GM21526 (cell line): Measurements from ENCODE around the gene TMEM14C.
A peak's percentile ranks its signal among the peaks of the same experiment; 100 is the strongest.
"Not testable (repeated sequence)": the region's sequence is repeated elsewhere in the genome, so short reads cannot be mapped to it uniquely, and the experiment has no call there.

Experiments used
- ATAC-seq: cut with Tn5 transposase; IDR thresholded peaks from one replicate; pipeline ENCODE4 v1.9.1; 2021; ENCODE audit warnings: moderate library complexity; ENCODE audit not compliant: unreplicated experiment, low FRiP score

TMEM14C gene

DNA sequence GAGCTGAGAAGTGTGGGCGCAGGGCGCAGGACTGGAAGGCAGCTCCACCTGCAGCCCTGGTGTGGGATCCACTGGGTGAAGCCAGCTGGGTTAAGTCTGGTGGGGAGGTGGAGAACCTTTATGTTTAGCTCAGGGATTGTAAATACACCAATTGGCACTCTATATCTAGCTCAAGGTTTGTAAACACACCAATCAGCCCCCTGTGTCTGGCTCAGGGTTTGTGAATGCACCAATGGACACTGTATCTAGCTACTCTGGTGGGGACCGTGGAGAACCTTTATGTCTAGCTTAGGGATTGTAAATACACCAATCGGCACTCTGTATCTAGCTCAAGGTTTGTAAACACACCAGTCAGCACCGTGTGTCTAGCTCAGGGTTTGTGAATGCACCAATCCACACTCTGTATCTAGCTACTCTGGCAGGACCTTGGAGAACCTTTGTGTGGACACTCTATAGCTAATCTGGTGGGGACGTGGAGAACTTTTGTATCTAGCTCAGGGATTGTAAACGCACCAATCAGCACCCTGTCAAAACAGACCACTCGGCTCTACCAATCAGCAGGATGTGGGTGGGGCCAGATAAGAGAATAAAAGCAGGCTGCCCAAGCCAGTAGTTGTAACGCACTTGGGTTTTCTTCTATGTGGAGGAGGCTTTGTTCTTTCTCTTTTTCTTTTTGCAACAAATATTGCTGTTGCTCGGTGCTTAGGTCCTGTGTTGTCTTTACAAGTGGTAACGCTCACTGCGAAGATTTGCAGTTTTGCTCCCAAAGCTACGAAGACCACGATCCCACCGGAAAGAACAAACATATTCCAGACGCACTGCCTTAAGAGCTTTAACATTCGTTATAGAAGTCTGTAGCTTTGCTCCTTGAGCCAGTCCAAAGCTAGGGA lies 1.7 kb upstream of the TMEM14C start:
- not testable (repeated sequence) for ATAC-seq

DNA sequence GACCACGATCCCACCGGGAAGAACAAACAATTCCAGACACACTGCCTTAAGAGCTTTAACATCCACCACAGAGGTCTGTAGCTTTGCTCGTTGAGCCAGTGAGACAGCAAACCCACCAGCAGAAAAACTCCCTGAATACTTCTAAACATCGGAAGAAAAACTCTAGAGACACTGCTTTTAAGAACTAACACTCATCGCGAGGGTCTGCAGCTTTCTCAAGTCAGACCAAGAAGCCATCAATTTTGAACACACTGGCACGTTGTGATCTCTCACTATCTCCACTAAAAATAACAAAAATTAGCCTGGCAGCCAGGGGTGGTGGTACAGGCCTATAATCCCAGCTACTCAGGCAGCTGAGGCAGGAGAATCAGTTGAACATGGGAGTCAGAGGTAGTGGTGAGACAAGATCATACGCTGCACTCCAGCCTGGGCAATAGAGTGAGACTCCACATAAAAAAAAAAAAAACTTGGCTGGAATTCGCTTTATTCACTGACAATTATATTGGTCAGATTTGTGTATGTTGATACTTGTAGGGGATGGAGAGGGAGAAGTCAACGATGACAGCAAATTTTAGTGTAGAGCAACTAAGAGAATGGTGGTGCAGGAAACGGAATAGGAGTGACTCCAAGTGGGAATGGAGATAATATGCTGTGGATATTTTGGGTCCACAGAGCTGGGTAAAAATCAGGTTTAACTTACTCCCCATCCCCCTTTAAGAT lies 860 bp upstream of the TMEM14C start:
- no peak for ATAC-seq

DNA sequence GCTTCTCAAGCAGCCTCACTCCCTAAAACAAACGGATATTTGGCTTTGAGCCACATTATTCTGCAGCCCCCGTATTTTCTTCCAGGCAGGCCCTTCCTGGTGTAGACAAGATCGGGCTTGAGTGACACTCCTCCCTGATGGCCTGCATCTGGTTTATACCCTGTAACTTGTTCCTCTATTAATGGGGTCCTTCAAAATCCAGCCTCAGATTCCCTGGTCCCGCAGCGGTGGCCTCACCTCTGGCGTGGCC lies 375 bp upstream of the TMEM14C start:
- no peak for ATAC-seq

GRCh38 chr6:10723567-10723881 lies 654 bp downstream of the TMEM14C start:
- ATAC-seq, result no peak

DNA sequence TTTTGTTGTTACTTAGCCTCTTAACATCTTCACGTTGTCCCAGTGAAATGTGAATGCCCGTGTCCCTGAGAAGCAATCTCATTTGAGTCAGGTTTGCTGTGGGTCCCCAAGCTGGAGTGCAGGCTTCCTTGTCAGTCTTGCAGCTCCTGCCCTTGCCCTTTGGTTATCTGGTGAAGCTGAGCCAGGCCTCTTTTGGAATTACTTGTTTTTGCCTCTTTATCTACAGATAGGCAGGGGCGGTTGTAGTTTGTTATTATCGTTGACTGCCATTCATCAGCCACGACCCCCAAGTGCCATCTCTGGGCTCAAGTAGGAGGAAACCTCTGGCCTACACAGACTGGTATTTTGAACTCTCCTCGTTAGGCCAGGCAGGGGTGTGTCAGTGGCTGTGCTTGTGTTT lies 2.2 kb downstream of the TMEM14C start:
- no peak for ATAC-seq

DNA sequence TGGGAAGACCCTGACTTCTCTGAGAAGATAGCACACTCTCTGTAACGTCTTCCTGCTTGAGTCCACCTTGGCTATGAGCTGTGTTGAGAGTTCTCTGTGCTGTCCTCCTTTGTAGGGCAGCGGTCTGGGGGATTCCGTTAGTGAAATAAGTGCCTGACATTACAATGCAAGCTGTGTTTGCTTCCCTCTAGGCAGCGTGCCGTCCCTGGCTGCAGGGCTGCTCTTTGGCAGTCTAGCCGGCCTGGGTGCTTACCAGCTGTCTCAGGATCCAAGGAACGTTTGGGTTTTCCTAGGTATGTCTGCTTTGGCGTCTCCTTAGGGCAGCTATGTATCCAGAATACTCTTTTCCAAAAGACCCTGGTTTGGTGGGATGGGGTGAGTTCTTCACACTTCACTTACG lies 2.8 kb downstream of the TMEM14C start:
- ATAC-seq, result no peak

DNA sequence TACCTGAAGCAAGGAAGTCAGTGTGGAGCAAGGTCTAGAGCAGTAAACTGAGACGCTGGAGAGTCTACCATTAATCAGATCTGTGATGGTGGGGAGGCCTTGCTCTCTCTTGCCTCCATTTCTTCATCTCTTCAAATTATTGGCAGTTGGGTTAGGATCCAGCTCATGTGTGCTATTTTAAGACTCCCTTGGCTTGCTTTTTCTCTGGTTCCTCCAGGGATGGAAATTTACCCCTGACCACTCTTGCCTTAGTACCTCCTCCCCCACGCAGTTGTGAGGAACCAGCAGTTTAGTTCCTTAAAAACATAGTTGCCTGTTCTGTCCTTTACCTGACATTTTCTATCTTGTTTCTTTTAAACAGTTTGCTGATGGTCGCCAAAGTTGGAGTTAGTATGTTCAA lies 7.4 kb downstream of the TMEM14C start:
- no peak for ATAC-seq

GRCh38 chr6:10733151-10733715 lies 10.4 kb downstream of the TMEM14C start:
- ATAC-seq, result no peak

GRCh38 chr6:10733863-10734262 lies 11.0 kb downstream of the TMEM14C start:
- ATAC-seq, result no peak

GRCh38 chr6:10736731-10737130 lies 13.9 kb downstream of the TMEM14C start:
- ATAC-seq, result no peak

GRCh38 chr6:10740061-10740460 lies 17.2 kb downstream of the TMEM14C start:
- no peak for ATAC-seq

- not testable (repeated sequence) for ATAC-seq
Measured at GRCh38 chr6:10741643-10742042, 18.8 kb downstream of the TMEM14C start.

GRCh38 chr6:10742251-10742650 lies 19.4 kb downstream of the TMEM14C start:
- no peak for ATAC-seq

DNA sequence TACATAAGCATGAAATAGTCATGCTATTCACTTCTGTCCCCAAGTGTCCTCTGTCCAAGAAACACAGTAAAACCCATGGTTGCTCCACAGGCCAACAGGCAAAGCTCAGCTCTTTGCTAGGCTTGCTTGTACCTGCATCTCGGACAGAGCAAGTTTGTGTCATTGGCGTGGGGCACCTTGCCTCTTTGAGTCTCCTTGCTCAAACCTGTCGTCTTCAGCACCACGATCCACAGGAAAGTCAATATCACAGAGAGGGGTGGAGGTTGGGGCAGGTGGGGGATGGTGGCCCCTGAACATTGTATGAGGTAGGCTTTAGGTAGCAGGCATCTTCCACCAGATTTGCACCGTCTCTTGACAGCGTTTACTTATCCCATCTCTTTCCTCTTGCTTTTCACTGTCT lies 20.6 kb downstream of the TMEM14C start:
- no peak for ATAC-seq

- no peak for ATAC-seq
Measured at GRCh38 chr6:10745116-10745515, 22.2 kb downstream of the TMEM14C start.

- no peak for ATAC-seq
Measured at GRCh38 chr6:10746915-10747250, 24.0 kb downstream of the TMEM14C start.

GRCh38 chr6:10747251-10747972 lies 24.5 kb downstream of the TMEM14C start, which contains the start of gene TMEM14B:
Gene TMEM14B (plus strand): TSS chr6:10747805. CDS start chr6:10749246, 1,441 bp downstream.
- ATAC-seq, result peak; percentile 94

DNA sequence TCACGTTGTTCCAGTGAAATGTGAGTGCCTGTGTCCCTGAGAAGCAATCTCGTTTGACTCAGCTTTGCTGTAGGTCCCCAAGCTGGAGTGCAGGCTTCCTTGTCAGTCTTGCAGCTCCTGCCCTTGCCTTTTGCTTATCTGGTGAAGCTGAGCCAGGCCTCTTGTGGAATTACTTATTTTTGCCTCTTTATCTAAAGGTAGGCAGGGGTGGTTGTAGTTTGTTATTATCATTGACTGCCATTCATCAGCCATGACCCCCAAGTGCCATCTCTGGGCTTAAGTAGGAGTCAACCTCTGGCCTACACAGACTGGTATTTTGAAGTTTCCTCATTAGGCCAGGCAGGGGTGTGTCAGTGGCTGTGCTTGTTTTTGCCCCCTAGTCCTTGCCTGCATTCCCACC lies 26.9 kb downstream of the TMEM14C start:
- no peak for ATAC-seq

GRCh38 chr6:10750568-10750967 lies 27.7 kb downstream of the TMEM14C start:
- not testable (repeated sequence) for ATAC-seq

GRCh38 chr6:10751757-10752156 lies 28.9 kb downstream of the TMEM14C start:
- not testable (repeated sequence) for ATAC-seq

GRCh38 chr6:10756085-10756484 lies 33.2 kb downstream of the TMEM14C start:
- no peak for ATAC-seq
